DMS53 (cell line): ENCODE data around the gene CKB.

Source experiments
- DNase-seq: peaks from one replicate; lab custom pipeline; 2025; lab: John Stamatoyannopoulos, UW

CKB gene

GRCh38 chr14:103510724-103511693, 11.6 kb downstream of the CKB start:
- no peak for DNase-seq

- no peak for DNase-seq
These were observed 12.5 kb downstream of the CKB start for GRCh38 chr14:103509864-103510723.

GRCh38 chr14:103508521-103509329, 13.9 kb downstream of the CKB start:
- no peak for DNase-seq

DNA sequence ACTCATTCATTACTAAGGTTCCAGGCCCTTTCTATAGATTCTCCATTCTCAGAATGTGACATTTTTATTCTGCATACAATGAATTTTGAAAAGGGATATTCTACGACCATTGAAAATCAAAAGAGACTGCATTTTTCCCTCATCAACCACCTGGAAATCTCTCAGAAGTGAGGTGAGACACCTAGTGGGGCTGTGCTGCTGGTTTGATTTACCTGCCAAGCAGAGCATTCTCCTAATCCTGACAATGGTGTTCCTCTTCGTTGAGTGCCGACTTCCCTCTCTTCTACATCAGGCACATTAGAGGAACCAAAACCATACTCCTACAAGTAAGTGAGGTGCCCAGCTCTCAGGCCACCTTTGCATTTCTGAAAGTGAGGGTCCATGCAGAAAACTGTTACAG, 14.9 kb downstream of the CKB start:
- no peak for DNase-seq

DNA sequence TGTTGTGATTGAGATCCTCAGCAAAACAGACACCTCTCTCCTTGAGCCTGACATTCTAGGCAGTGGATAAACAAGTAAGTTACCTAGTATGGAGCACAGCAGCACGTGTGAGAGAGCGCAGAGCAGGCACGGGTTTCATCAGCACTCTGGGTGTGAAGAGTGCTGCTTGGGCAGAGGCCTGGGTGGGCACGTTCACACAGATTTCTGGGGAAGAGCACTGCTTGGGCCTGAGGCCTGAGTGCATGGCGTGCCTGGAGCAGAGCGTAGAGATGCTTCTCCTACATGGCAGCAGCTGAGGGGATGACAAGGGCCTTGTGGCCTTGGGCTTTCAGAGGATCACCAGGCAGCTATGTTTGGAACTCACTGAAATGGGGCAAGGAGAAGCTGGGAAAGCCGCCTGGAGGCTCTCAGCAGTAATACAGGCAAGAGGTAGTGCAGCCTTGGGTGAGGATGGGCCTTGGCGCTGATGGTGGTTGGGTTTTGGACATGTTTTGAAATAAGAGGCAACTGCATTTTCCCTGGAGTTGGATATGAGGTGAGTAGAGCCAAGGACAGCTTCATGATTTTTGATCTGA, 17.6 kb downstream of the CKB start:
- DNase-seq, result no peak

DNA sequence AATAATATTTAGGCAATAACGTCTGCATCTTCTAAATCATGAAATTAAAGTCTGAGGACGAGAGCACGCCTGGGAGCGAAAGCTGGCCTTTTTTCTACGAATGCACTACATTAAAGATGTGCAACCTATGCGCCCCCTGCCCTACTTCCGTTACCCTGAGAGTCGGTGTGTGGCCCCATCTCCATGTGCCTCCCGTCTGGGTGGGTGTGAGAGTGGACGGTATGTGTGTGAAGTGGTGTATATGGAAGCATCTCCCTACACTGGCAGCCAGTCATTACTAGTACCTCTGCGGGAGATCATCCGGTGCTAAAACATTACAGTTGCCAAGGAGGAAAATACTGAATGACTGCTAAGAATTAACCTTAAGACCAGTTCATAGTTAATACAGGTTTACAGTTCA, 19.3 kb downstream of the CKB start:
- no peak for DNase-seq

- DNase-seq, result no peak
These were observed 19.8 kb downstream of the CKB start for GRCh38 chr14:103502877-103503276.

- DNase-seq, result no peak
These were observed 20.5 kb downstream of the CKB start for GRCh38 chr14:103501921-103502669.

DNA sequence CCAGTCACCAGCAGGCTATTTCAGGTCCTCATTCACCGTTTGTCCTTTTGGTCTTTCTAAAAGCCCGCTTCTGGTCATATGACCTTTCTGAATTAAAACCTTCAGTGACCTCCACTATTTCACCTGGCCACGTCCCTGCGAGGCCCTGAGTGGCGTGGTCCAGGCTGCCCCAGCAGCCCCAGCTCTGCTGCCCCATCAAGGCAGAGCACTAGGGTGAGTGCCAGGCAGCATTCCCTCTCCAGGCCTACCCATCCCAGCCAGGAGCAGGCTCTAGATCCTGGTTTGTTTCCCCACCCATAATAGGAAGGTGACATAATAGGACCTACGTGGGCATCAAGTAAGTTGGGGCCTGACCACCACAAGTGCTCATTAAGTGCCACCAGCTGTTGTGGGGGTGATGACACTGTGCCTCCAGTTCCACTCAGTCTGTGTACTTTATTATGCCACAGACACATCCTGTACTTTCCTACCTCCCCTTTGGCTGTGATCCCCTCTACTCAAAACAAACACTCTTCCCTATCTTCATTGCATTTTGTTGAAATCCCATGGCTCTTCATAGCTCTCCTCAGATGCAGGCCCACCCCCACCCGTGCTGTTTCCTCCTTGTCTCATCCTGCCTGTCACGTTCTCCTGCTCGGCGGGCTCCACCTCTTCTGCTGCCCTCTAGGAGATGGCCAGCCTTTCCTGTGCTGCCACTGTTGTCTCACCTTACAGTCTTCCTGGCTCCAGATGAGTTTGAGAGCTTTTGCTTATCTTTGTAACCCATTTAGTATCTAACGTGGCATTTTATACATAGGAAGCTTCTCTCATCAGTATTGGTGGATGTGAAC, 21.4 kb downstream of the CKB start:
- DNase-seq, result no peak

DNA sequence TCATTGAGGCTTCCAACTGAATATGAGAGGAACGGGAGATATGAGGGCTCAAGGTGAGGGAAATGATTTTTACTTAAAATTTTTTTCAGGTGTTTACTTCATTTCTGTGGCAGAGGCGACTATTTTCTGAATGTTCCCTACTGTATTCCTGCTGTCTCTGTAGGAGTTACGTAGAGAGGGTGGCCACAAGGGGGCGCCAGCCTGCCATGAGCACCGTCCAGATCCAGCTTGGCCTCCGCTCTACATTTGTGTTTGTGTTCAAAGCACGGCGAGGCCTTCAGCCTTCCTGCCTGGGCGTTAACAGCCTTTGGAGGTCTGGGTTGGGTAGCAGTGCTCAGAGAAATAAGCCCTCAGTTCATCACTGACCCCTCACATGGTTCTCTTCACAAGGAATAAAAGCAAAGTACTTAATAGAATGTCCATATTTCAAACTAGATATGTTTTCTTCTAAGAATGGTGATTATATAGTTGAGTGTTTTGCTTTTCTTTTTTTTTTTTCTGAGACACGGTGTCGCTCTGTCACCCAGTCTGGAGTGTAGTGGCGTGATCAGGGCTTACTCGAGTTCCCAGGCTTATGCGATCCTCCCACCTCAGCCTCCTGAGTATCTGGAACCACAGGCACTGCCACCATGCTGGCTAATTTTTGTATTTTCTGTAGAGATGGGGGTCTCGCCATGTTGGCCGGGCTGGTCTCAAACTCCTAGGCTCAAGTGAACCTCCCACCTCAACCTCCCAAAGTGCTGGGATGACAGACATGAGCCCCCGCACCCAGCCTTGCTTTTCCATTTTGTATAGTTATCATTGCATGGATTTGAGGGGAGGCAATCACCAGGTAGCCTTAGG, 22.3 kb downstream of the CKB start:
- DNase-seq, result peak; percentile 89

DNA sequence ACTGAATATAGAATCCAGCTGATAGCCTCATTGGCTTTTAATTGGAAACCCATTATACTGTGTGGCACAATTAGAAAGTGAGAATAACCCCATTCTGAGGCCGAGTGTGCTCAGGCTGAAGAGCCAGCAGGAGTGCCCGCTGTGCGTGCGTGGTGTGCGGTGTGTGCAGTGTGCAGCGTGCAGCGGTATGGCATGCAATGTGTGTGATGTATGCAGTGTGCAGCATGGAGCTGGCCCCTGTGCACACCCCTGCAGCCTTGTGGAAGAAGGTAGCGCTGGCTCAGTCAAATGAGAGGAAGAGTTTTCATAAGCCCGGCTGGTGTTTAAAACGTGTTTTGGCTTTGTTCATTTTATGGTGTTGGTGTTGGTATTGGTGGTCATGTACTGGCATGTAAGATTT, 22.9 kb downstream of the CKB start:
- no peak for DNase-seq

GRCh38 chr14:103496776-103497175, 25.9 kb downstream of the CKB start:
- DNase-seq, result no peak

- no peak for DNase-seq
These were observed 26.8 kb downstream of the CKB start for GRCh38 chr14:103495854-103496253.

GRCh38 chr14:103492156-103492925, 30.3 kb downstream of the CKB start:
- DNase-seq, result no peak

DNA sequence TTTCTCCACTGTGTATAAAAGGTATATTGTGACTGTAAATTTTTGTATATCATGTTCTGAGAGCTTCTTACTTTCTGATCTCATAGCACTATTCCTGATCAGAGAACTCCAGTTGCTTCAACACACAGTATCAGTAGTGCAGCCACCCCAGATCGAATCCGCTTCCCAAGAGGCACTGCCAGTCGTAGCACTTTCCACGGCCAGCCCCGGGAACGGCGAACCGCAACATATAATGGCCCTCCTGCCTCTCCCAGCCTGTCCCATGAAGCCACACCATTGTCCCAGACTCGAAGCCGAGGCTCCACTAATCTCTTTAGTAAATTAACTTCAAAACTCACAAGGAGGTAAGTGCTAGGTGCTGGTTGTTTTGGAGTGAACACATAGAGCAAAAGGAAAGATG, 30.9 kb downstream of the CKB start:
- no peak for DNase-seq

DNA sequence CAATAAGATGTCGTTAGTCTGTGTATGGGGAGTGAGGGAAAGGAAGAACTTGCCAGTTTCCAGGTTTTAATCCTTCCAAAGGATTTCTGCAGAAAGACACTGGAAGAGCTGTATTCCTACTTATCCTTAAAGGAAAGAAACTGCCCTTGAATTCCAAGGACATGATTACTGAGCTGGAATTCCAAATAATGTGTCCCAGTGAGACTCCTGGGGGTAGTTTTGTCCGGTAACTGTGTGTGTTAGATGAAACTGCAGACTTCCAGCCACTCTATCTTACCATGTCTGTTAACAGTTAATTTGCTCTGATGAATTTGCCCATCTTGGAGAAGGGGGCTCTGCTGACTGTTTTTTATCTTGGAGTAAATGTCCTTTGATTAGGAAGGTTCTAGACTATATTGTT, 33.0 kb downstream of the CKB start:
- no peak for DNase-seq

GRCh38 chr14:103488960-103489359, 33.7 kb downstream of the CKB start:
- DNase-seq, result no peak

DNA sequence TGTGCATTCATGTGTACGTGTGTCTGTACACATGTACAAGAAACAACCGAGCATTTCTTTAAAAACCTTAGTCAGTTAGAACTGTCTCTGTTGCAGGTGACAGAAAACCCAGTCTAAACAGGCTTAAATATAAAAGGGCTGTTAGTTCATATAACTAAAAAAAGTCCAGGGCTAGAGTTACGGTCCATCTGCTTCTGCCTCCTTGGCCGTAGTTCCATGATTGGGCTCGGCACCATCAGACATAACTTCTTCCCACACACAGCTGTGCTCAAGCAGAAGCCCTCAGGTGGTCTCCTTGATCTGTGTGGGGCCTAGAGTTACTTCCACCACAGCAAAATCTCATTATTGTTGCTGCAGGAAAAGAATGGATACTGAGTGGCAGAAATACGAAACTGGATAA, 34.6 kb downstream of the CKB start:
- no peak for DNase-seq
